ENCODE data around the gene TNIP1. TPM values are rescaled to one million over a fixed set of nuclear protein-coding genes. Genes with fewer than 3 reads are reported as not detected.

The TNIP1 gene
- total RNA-seq, 1 donor from 2014 or later, result 120 TPM

DNA sequence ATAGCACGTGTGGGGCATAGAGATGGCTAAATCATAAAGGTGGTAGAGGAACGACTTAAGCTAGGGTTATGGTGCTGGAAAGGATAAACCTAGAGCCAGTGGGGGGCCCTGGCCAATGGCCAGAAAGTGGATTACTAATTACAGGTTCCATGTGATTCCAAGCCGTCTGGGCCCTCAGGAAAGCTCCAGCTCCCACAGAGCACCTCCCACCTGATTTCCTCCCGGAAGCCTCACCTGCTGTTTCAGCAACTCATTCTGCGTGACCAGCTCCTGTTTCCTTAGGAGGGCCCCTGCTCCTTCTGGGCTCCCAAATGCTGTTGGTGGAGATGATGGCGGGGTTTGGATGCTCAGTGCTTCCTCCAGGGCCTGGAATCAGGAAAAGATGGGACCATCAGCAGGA lies 44.3 kb downstream of the TNIP1 start:
- Histone ChIP-seq H3K4me1 (peaks cover 41% of the 10 kb centered on the region), H3K27ac (peak overlapping the region; percentile 9), H3K36me3 (peaks cover 93% of the 10 kb centered on the region), H3K9me3 (no peaks in the 10 kb centered on the region), H3K27me3 (no peaks in the 10 kb centered on the region), H3K4me3 (no peak overlapping the region)
- intact Hi-C loops (cut with DNase I), result no loop called here
- DNase-seq (no peak), ATAC-seq (no peak)
- TF ChIP-seq, protein P1, sequence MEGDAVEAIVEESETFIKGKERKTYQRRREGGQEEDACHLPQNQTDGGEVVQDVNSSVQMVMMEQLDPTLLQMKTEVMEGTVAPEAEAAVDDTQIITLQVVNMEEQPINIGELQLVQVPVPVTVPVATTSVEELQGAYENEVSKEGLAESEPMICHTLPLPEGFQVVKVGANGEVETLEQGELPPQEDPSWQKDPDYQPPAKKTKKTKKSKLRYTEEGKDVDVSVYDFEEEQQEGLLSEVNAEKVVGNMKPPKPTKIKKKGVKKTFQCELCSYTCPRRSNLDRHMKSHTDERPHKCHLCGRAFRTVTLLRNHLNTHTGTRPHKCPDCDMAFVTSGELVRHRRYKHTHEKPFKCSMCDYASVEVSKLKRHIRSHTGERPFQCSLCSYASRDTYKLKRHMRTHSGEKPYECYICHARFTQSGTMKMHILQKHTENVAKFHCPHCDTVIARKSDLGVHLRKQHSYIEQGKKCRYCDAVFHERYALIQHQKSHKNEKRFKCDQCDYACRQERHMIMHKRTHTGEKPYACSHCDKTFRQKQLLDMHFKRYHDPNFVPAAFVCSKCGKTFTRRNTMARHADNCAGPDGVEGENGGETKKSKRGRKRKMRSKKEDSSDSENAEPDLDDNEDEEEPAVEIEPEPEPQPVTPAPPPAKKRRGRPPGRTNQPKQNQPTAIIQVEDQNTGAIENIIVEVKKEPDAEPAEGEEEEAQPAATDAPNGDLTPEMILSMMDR (IDR thresholded peaks at IDR 0.05), result no peak

DNA sequence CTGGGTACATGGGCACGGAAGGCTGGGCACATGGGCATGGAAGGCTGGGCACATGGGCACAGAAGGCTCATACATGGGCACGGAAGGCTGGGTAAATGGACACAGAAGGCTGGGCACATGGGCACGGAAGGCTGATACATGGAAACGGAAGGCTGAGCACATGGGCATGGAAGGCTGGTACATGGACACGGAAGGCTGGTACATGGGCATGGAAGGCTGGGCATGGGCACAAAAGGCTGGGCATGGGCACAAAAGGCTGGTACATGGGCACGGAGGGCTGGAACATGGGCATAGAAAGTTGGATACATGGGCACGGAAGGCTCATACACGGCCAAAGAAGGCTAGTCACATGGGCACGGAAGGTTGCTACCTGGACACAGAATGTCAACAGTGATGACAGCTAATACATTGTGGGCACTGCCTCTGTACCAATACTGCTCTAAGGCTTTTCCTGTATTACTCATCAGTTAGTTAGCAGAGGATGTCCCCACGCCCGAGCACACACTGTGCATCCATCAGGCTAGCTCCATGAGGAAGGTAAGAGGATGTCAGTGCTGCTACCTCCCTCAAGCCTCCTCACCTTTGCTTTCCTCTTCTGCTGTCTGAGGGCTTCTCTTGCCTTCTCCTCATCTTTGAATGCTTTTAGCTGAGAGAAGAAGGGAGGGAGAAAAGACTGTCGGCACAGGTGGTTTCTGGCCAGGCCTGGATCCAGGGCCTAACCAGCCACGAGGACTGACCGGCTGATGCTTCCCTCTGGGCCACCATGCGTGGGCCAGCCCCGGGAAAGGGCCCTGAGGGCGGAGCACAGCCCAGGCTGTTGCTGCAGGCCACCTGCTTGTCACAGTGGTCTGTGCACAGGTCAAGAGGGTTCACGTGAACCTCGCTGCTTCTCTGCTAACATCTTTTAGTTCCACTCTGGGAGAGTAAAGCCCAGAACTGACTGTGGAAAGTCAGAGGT lies 46.1 kb downstream of the TNIP1 start:
- H3K27me3 ChIP-seq, result no peaks in the 10 kb centered on the region
- ATAC-seq (no peak), DNase-seq (no peak)
- H3K4me3 ChIP-seq, result no peak overlapping the region
- TF ChIP-seq, protein P1 (IDR thresholded peaks at IDR 0.05), result no peak
- H3K36me3 ChIP-seq, result peaks cover 87% of the 10 kb centered on the region
- intact Hi-C loops (cut with DNase I), result no loop called here
- H3K9me3 ChIP-seq, result no peaks in the 10 kb centered on the region
- H3K27ac ChIP-seq, result peak overlapping the region; percentile 17
- H3K4me1 ChIP-seq, result peaks cover 34% of the 10 kb centered on the region

DNA sequence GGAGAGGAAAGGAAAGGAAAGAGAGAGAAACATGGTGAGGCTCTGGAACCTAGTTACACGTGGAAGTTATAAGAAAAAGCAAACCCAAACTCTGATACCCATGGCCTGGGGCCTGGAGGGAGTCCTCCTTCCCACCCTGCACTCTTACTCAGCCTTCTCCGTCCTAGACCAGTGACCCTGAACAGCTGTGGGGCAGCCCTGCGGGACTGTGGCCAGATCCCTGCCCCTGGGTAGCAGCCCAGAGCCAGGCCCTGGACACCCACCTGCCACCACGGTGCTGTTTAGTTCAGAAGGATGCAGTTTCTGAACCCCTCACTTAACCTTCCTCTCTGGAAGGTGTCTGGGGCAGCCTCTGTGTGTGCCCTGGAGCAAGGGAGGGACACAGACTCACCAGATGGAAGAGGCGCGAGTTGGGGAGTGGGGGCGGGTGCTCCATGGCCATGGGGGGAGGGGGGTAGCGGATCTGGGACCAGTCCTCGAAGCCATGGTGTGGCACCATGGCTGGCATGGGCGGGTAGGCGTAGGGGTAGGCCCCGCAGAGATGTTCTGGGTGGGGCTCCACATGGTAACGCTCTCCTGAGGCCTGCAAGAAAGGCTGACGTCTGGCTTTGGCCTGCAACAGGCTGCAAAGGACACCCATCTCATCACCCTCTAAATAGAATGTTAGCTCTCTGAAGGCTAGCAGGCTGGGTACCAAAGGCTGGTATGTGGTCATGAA lies 47.5 kb downstream of the TNIP1 start:
- Histone ChIP-seq H3K4me1 (peaks cover 26% of the 10 kb centered on the region), H3K36me3 (peaks cover 87% of the 10 kb centered on the region), H3K4me3 (no peak overlapping the region), H3K27ac (no peak overlapping the region), H3K9me3 (no peaks in the 10 kb centered on the region), H3K27me3 (no peaks in the 10 kb centered on the region)
- DNase-seq (no peak), ATAC-seq (no peak)
- intact Hi-C loops (cut with DNase I), result no loop called here
- TF ChIP-seq, protein P1 (IDR thresholded peaks at IDR 0.05), result no peak

DNA sequence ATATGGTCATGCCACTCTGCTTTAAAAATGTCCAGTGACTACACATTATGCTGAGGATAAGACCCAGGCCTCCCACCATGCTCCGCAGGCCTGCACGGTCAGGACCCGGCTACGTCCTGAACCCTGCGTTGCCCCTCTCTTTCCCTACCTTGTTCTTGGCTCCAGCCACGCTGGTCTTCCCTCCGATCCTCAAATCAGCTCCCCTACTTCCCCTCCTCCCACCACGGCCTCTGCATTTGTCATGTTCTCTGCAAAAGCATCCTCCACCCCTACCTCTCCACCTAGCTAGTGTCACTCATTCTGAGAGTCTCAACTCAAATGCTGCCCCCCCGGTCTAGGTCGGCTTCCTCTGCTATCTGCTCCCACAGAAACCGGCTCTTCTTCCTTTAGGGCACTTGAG lies 49.3 kb downstream of the TNIP1 start:
- Histone ChIP-seq H3K4me1 (peaks cover 26% of the 10 kb centered on the region), H3K36me3 (peaks cover 88% of the 10 kb centered on the region), H3K27me3 (no peaks in the 10 kb centered on the region), H3K27ac (peak overlapping the region; percentile 44), H3K9me3 (no peaks in the 10 kb centered on the region), H3K4me3 (no peak overlapping the region)
- TF ChIP-seq, protein P1 (IDR thresholded peaks at IDR 0.05), result no peak
- DNase-seq (no peak), ATAC-seq (no peak)
- intact Hi-C loops (cut with DNase I), result no loop called here

DNA sequence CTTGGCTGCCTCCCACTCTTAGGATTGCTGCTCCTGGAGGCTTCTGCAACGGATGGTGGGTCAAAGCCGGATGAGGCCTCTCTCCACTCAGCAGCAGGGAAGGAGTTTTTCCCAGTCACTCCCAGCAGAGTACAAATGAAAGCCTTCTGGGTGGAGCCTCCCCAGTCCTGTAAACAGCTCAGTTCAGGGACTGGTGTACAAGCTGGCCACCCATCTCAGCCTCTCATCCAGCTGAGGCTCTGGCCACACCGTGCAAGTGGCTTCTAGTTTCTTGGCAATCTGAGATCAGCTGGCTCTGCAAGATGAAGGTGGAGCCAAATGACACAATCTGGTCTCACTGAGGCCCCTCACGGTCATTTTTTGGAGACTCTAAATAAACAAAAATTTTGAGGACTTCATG lies 50.5 kb downstream of the TNIP1 start:
- DNase-seq (no peak), ATAC-seq (peak; percentile 73)
- Histone ChIP-seq H3K4me3 (no peak overlapping the region), H3K27ac (peak overlapping the region; percentile 75), H3K9me3 (no peaks in the 10 kb centered on the region), H3K27me3 (no peaks in the 10 kb centered on the region), H3K36me3 (peaks cover 88% of the 10 kb centered on the region), H3K4me1 (peaks cover 38% of the 10 kb centered on the region)
- TF ChIP-seq, protein P1 (IDR thresholded peaks at IDR 0.05), result no peak
- intact Hi-C loops (cut with DNase I), result no loop called here

Measured in upper lobe of right lung (tissue), 1 donor.